Measurements from ENCODE around the gene BMPR2.

The BMPR2 gene

GRCh38 chr2:202608142-202608852, 232.2 kb downstream of the BMPR2 start:
- no peak for DNase-seq

- no peak for DNase-seq
These were observed 233.4 kb downstream of the BMPR2 start for GRCh38 chr2:202609381-202610145.

GRCh38 chr2:202610380-202610779, 234.3 kb downstream of the BMPR2 start:
- no peak for DNase-seq

GRCh38 chr2:202612145-202612544, 236.0 kb downstream of the BMPR2 start:
- no peak for DNase-seq

- DNase-seq: no peak
These were observed 237.4 kb downstream of the BMPR2 start for GRCh38 chr2:202613479-202613878.

Measured in 8988T (cell line).